Epidermal melanocyte (primary cell): ENCODE measurements around the gene MCF2L2.

Source experiments
- DNase-seq: peaks from one replicate; pipeline ENCODE4 v3.0.0; 2011; ENCODE audit warnings: low spot score; ENCODE audit not compliant: insufficient read length

MCF2L2 gene

DNA sequence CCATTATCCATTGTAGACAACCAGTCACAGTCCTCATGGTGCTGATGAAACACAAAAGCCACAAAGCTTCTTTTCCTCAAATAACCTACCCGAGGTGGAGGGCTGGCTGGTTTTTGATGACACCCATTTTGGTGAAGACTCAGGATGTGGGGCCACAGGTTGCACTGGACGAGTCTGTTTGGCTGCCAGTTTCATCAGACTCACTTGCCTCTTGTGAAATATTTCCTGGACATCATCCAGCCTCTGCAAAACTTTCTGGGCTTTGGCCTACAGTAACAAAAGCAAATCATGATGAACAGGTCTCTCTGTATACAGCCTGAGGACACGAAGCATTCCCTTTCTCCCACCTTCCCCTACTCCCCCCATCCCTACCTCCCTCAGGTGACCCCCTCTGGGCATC lies 133.2 kb downstream of the MCF2L2 start:
- DNase-seq, result no peak

DNA sequence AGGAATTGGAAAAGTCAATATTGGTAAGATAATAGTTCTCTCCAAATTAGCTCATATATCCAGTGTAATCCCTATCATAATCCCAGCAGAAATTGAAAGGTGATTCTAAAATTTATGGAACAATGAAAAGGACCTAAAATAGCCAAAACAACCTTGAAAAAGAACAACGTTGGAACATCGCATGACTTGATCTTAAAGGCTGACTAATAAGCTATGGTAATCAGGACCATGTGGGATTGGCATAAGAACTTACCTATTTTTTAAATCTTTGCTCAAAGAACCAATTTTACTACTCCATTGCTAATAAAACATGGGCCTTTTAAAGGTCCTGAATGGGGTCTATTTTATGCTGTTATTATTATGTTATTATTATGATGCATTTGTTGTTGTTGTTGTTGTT lies 134.5 kb downstream of the MCF2L2 start:
- no peak for DNase-seq

DNA sequence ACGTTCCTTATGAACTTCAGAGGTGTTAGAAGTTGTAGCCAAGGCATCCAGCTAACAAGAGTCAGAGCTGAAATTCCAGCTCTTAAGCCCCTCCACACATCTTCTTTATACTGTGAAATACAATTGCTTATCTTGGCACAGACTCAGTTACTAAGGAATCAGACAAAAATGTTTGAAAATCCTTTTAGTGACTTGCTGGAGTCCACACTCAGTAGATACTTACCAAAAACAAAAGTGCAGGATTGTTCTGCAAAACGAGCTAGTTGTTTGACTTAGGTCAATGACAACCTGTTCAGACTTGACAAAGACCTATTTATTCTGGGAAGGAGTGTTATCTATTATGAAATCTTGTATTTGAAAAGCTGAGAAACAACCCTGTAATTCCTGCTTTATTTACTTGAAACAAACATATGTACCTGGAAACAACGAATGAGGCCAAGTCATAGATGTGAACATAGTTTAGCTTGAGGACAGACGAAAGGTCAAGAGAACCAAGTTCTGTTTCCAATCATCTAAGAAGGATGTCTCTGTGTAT lies 136.9 kb downstream of the MCF2L2 start:
- DNase-seq, result no peak

DNA sequence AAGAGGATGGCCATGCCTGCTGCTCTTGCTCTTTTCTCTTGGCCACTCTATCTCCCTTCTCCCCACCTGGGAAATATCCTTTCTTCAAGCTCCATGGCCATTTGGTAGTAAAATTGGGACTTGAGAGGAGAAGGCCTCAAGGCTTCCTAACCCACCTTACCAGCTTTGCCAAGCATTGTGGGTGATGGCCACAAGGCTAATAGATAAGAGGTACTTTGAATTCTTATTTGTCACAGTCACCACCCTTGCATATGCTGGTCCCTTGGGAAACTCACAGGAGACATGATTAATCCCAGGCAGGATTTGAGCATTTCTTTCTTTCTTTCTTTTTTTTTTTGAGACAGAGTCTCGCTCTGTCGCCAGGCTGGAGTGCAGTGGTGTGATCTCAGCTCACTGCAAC lies 138.2 kb downstream of the MCF2L2 start:
- no peak for DNase-seq

DNA sequence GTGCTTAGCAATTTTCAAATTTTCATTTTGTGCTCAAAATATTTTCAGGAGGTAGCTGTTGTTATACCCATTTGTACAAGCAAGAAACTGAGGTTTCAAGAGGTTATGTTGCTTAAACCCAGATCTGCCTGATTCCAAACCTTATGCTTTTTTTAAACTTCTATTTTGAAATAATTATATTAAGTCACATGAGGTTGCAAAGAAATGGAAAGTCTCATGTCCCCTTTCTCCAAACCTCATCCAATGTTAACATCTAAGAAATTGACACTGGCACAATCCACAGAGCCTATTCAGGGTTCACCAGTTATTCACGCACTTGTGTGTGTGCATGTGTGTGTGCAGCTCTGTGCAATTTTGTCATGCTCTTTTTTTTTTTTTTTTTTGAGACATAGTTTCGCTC lies 140.3 kb downstream of the MCF2L2 start:
- DNase-seq, result no peak

DNA sequence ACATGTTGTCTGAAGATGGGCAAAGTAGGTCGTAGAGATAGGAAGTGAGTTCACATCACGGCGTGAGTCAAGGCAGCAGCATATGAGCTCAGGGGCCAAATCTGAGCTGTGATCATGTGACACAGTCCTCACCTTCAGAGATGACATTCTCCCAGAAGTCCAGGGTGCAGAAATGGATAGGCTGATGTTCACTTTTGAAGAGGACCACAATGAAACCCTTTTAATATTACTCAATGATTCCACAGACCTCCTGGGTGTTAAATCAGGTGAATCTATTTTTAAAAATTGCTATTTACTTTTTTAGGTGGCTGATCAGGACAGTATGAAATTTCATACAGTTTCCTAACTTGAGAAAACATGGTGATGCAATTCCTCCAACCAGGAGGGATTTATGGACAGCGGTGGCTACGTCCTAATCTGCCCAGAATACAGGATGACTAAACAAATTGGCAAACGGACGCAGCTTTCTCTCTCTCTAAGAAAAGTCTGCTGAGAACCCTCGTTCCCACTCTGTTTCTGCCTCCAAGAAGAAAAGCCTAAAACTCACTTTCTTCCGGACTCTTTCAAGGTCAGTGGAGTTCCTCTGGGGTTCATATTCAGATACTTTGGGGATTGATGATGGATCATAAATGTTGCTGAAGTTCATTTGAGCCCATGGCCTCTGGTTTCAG lies 141.0 kb downstream of the MCF2L2 start:
- no peak for DNase-seq

DNA sequence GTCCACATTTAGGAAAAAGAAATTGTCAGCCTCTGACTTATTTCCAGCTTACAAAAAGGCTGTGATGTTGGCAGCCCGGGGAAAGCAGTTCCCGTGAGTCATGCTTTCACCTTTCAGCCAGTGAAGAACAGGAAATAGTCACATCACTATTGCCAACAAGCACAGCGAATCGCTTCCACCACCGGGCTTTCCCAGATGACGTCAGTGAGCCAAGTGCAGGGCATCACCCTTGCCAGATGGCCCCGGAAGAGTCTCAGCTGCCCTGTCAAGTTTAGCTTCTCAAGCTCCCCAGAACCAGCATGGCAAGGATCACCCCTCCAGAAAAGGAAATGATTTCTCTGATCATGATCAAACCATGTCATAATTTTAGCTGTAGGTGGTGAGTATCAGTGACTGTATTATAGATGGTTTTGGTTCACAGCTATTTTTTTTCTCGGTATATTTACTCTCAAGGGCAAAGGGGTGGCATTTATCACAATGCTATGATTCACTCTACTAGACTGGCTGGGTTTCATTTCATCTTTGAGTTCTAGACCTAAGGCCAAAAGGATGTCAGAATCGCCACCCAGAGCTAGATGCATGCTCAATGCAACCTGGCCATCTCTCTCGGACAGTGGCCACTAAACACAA lies 142.5 kb downstream of the MCF2L2 start:
- peak; percentile 45 for DNase-seq

DNA sequence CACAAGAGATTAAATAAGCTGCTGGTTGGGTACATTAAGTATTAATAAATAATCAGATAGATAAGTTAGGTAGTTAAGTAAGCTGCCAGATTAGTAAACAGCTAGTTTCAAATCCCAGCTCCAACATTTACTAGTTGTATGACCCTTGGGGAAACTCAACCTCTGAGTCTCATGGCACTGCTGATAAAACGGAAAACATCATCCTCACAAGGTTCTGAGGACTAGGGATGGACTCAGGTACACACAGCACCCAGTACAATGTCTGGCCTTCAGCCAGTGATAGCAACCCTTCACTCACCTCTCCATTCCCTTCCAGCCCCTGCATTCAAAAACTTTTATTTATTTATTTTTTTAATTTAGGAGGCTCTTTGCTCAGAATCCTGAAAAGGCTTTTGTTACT lies 143.1 kb downstream of the MCF2L2 start:
- no peak for DNase-seq

DNA sequence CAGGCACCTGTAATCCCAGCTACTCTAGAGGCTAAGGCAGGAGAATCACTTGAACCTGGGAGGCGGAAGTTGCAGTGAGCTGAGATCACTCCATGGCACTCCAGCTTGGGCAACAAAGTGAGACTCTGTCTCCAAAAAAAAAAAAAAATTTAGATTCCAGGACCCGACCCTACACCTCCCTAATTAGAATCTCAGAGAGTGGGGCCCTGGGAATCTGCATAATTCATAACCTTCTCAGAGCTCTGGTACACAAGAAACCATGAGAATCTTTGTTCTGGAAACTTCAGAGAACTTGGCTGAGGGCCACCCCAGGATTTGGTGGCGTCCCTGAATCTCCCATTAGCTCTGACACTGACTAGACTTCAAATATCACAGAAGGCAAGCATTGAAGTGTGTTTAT lies 143.8 kb downstream of the MCF2L2 start:
- DNase-seq, result no peak

DNA sequence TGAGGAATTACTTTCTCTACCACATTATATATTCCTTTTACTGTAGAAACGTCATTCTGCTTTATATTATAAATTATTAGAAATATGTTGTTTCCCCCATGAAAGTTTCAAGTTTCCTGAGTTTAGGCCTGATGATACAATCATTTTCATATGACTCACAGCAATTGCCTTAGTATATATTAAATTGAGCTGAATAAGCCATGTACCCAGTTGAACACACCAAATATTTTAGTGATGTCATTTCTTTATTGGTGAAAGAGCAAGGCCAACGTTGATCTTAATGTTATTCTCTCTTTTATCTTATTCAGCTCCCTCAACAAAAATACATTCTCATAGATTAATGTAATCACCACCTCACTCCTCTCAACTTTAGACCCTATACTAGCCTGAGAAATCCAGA lies 144.5 kb downstream of the MCF2L2 start:
- no peak for DNase-seq

DNA sequence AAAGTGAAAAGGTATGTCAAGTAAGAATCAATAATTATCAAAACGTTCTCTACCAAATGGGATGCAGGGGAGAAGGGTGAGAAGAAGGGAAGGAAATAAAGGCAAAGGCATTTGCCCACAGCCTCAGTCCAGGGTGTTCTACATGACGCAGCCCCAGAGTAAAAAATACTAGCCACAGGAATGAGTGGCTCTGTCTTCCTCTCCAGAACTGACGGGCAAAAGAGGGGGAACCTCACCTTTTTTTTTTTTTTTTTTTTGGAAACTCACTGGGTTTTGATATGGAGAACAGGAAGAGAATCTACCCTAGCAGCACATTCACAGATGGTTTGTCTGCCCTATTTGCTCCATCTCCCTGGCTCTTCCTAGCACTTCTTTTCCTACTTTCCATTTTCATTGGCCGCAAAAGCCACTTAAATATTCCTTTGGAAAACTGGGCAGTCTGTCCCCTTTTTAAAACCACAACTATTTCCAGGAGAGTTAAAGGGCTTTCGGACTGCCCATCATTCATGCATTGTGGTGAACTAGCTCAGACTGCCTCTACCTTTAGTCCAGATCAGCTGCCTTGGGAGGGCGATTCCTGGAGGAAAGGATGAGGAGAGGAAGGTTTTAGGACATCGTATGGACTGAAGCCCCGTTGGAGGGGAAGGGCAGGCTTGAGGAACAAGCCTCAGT lies 147.2 kb downstream of the MCF2L2 start:
- DNase-seq, result no peak

DNA sequence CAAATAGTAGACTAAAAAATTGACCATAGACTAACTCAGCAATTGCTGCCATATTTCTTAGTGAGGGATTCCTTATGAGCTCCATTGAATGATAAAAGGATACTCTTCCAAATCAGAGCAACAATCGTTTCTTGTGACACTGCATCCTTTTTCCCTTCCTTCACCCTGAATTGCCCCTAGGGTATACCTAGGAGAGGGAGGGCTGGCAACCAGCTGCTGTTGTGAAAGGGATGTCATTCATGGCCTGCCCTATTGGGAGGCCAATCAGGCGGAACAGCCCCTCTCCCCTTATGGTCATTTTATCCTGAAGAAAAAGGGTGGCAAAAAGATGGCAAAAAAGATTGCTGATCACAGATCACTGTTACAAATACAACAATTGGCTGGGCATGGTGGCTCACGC lies 149.0 kb downstream of the MCF2L2 start:
- DNase-seq, result no peak

DNA sequence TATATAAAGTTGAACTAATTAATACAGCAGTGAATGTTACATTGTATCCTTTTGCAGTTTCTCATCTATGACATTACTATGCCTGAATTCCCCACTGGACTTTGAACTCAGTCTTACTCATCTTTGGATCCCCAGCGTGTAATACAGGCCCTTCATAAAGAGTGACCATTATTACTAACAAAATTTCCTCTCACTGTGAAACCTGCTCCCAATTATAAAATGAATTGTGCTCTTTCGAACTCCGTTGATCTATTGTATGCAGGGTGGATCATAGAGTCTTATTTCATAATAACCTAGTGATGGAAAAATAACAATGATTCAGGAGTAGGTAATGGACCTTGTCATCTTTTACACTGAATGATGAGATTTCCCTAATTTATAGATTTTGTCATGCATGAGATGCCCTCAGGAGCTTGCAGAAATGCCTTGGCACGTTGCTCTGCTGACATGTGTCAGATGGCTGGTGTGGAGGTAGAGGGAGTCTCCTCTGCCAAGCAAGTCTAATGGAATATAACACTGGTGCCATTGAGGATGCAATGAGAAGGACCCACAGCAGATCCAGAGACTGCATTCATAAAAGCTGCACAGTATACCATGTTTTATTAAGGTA lies 149.8 kb downstream of the MCF2L2 start:
- no peak for DNase-seq

DNA sequence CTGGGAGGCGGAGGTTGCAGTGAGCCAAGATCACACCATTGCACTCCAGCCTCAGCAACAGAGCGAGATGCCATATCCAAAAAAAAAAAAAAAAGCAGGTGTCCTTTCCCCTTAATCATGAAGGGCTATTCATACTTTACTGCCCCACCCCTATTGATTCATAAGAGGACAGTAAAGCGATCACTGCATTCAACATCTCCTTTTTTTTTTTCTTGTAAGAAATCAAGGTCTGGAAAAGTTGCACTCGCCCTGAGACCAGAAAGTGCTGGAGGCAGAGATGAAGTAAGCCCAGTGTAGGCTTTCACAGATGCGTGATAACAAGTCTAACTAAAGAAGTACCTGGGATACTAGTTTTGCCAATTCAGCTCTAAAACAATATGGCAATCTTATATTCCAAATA lies 151.2 kb downstream of the MCF2L2 start:
- no peak for DNase-seq

DNA sequence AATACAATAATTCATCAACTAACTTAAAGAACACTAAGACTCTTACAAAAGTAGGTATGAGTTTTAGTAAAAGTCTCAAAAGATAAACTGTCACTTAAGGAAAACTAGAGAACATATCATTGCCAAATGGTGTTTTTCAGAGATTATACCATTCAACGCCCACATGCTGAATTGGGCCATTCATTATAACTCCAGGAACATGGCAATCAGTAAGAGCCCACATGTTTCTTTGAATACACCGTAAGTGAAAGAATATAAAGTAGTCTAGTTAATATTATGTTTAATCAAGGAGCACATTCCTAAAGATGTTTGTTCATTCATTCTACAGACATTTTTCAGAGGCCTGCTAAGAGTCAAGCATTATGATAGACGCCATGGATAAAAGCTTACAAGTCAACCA lies 152.5 kb downstream of the MCF2L2 start:
- no peak for DNase-seq

DNA sequence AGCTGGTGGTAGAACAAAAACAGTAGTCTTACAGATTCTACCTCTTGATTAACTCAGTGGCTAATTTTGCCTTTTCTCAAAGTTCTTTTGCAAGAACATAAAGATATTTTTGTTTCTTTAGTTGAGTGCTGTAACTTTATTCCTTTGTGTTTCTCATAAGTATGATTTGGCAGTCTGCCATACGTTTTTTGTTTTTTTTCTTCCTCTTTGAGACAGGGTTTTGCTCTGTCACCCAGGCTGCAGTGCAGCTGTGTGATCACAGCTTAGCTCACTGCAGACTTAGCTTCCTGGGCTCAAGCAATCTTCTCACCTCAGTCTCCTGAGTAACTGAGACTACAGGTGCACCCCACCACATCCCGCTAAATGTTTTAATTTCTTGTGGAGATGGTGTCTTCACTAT lies 153.0 kb downstream of the MCF2L2 start:
- DNase-seq, result no peak

DNA sequence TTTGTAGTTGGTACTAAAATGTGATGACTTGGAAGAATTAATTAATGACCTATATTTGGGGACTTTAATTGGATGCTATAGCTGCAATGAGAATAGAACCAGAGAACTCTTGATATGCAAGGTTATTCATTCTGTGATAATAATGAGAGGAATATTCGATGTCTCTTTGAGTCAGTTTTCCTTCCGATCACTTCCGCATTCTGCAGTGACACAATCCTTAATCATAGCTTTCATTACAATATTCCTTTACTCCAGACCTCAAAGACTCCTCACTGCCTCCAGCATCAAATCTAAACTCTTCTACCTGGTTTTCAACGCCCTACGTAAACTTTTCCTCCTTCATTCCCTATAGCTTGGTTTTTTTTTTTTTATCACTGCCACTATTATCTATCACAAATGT lies 153.8 kb downstream of the MCF2L2 start:
- no peak for DNase-seq

DNA sequence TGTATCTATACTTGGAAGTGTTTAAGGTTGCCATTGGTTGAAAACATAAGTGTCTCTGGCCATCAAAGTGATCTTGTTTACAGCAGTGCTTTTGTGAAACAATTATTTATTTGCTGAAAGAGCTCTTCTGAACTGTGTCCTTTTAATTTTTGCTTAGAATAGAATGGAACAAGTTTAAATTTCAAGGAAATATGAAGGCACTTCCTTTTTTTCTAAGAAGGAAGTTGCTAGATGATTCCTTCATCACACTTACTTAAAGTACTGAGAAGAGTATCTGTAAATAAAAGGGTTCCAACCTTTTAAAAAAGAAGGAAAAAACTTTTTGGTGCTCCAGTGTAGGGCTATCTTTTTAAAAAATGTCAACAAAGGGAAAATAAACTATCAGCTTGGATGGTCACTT lies 155.6 kb downstream of the MCF2L2 start:
- DNase-seq, result no peak

DNA sequence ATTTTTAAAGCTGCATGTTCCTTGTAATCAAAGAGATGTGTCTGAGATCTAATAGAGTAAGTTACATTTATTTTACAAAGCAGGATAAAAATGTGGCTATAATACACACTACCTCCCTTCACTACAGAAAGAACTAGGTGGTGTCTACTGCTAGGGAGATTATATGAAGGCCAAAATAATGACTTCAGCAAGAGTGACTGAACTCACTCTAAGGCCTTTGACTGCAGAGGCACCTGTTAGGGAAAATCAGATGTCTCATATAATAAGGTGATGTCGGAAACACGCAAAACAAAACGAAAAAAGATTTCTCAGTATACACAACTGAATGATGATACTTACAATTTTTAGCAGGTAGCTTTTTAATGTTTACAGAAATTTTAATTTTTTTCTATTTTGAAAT lies 156.3 kb downstream of the MCF2L2 start:
- DNase-seq, result no peak

DNA sequence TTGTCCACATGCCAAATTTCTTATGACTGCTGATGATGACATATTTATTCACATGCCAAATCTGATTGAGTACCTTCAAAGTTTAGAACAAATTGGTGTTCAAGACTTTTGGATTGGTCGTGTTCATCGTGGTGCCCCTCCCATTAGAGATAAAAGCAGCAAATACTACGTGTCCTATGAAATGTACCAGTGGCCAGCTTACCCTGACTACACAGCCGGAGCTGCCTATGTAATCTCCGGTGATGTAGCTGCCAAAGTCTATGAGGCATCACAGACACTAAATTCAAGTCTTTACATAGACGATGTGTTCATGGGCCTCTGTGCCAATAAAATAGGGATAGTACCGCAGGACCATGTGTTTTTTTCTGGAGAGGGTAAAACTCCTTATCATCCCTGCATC lies 158.1 kb downstream of the MCF2L2 start:
- no peak for DNase-seq

DNA sequence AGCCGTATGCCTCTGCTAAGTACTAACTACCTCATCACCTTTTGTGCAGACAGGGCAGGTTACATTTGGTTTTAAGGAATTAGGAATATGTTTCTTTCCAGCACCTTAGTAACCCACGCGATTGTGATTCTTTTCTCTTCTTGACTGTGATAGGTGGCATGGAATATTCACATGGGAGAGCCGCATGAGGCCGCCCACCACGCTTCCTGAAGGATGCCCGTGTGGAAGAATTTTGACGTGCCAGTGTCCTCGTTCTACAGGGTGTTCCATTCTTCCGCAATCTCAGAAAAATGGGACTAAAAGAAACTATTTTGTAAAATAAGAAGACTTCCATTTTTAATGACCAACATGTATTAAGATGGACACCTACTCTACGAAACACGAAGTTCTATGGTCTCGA lies 159.1 kb downstream of the MCF2L2 start:
- DNase-seq, result no peak

DNA sequence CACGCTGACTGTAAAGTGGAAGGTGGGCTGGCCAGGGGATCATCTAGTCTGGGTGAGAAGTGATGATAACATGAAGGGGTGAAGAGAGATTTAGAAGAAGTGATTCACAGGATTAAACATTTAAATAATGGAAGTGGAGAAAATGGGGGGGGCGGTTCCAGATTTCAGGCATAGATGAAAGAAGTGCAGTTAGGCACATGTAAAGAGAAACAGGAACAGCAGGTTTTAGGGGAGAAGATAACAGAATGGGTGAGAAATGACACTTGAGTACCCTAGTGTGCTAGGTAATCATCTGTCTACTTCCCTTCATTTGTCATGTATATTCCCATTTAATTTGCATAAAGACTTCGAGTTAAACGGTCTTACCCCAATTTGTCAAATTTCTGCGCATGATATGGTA lies 160.1 kb downstream of the MCF2L2 start:
- no peak for DNase-seq
